Endothelial cell of umbilical vein (primary cell): ENCODE results near the gene RDM1. TPM values are rescaled to one million over a fixed set of nuclear protein-coding genes. Genes with fewer than 3 reads are reported as not detected.

Source experiments
- BruUV-seq: library from RNA; stranded (reverse); fragments of 400-500 nt; replicated peaks from 2 replicates; lab custom pipeline; 2021; lab: Mats Ljungman, UMichigan
- CTCF ChIA-PET: fragments of 300-600, 350-600 bp; sonication (Branson Sonifier 250); formaldehyde crosslinking; loops from one replicate; lab custom pipeline; 2021; ENCODE audit warnings: antibody characterized with exemption, inconsistent platforms; lab: Charles Lee
- POLR2A ChIA-PET: fragments of 300-600, 350-600 bp; sonication (Branson Sonifier 250); formaldehyde crosslinking; loops from one replicate; lab custom pipeline; 2021; ENCODE audit warnings: antibody characterized with exemption, inconsistent platforms; lab: Charles Lee
- DNase-seq: peaks from one replicate; pipeline ENCODE4 v3.0.0-alpha.2; 2011; ENCODE audit warnings: low read depth, low spot score
- FAIRE-seq: peaks from 2 replicates; lab custom pipeline; 2011; peaks lifted over from hg19 to GRCh38; lab: Jason Lieb, UNC
- H2AFZ ChIP-seq: 2 replicates; pipeline ENCODE4 v1.6.0; 2012; ENCODE audit warnings: low read depth, low read length, control low read depth, inconsistent platforms
- H3K27ac ChIP-seq: 2 replicates; pipeline ENCODE4 v1.5.1; 2011; ENCODE audit warnings: low read depth, mild to moderate bottlenecking, control low read depth, low read length, moderate library complexity; ENCODE audit not compliant: insufficient read depth
- H3K27me3 ChIP-seq, 2 experiments: 2 replicates each; pipeline versions ENCODE4 v1.6.0 to v1.6.1; 2011; ENCODE audit warnings: low read length in 2 of 2, mixed read lengths in 1 of 2; ENCODE audit not compliant: control insufficient read depth in 2 of 2, insufficient read depth in 2 of 2
- H3K36me3 ChIP-seq, 2 experiments: 2 replicates in 1 of 2; 3 replicates in 1 of 2; pipeline ENCODE4 v1.5.1; 2011; ENCODE audit warnings: low read length in 2 of 2, mild to moderate bottlenecking in 1 of 2, moderate library complexity in 1 of 2; ENCODE audit not compliant: control insufficient read depth in 2 of 2, insufficient read depth in 2 of 2; ENCODE audit errors: extremely low read depth in 1 of 2
- H3K4me1 ChIP-seq: 3 replicates; pipeline ENCODE4 v1.5.1; 2011; ENCODE audit warnings: mild to moderate bottlenecking, low read length; ENCODE audit not compliant: control insufficient read depth, insufficient read depth; ENCODE audit errors: extremely low read depth
- H3K4me2 ChIP-seq: 2 replicates; pipeline ENCODE4 v1.6.1; 2011; ENCODE audit warnings: low read length, control low read depth, mixed read lengths; ENCODE audit not compliant: insufficient read depth
- H3K4me3 ChIP-seq, 3 experiments: fragments of 200-600 bp in 1 of 3; sonication (generic), shearing (Covaris generic) in 1 of 3; replicated peaks in 1 of 3; 2 replicates each; pipeline ENCODE4 v1.5.1; 2011 to 2016; ENCODE audit warnings: control low read depth in 3 of 3, low read length in 3 of 3, mild to moderate bottlenecking in 2 of 3, inconsistent platforms in 1 of 3, low read depth in 1 of 3, moderate library complexity in 1 of 3; ENCODE audit not compliant: insufficient read depth in 1 of 3
- H3K79me2 ChIP-seq: 2 replicates; pipeline ENCODE4 v1.6.0; 2012; ENCODE audit warnings: low read length, inconsistent platforms; ENCODE audit not compliant: control insufficient read depth, insufficient read depth
- H3K9ac ChIP-seq: replicated peaks from 2 replicates; pipeline ENCODE3; 2011; ENCODE audit warnings: low read length, control low read depth; ENCODE audit not compliant: insufficient read depth; ENCODE audit errors: extremely low read depth
- H3K9me1 ChIP-seq: replicated peaks from 3 replicates; pipeline ENCODE4 v1.6.0; 2011; ENCODE audit warnings: mild to moderate bottlenecking, low read length; ENCODE audit not compliant: control insufficient read depth, insufficient read depth; ENCODE audit errors: extremely low read depth
- H3K9me3 ChIP-seq: replicated peaks from 2 replicates; pipeline ENCODE4 v1.5.1; 2012; ENCODE audit warnings: low read length, inconsistent platforms; ENCODE audit not compliant: control insufficient read depth, insufficient read depth
- H4K20me1 ChIP-seq: replicated peaks from 2 replicates; pipeline ENCODE3; 2011; ENCODE audit warnings: mild to moderate bottlenecking, low read length; ENCODE audit not compliant: control insufficient read depth, insufficient read depth; ENCODE audit errors: extremely low read depth
- CTCF ChIP-seq, 2 donors: IDR thresholded peaks; 1 replicate in 1 of 2; 2 replicates in 1 of 2; pipeline ENCODE4 v1.5.1; 2011; ENCODE audit warnings: low read length in 2 of 2, mild to moderate bottlenecking in 2 of 2, moderate library complexity in 2 of 2, control low read depth in 1 of 2, inconsistent platforms in 1 of 2, low read depth in 1 of 2; ENCODE audit not compliant: insufficient read depth in 1 of 2; ENCODE audit errors: extremely low read depth in 1 of 2
- EZH2 ChIP-seq: IDR thresholded peaks from 2 replicates; pipeline ENCODE4 v1.6.1; 2012; ENCODE audit warnings: borderline replicate concordance, low read depth, mild to moderate bottlenecking, moderate library complexity, low read length, inconsistent platforms; ENCODE audit not compliant: severe bottlenecking
- FOS ChIP-seq: IDR thresholded peaks from 2 replicates; pipeline ENCODE4 v1.6.1; 2011; ENCODE audit warnings: mild to moderate bottlenecking, low read length, moderate library complexity, borderline replicate concordance; ENCODE audit not compliant: insufficient read depth
- GATA2 ChIP-seq: IDR thresholded peaks from 2 replicates; pipeline ENCODE4 v1.7.0; 2011; ENCODE audit warnings: low read depth, mild to moderate bottlenecking, moderate library complexity, mixed read lengths, low read length; ENCODE audit not compliant: insufficient read length, insufficient read depth
- JUN ChIP-seq: IDR thresholded peaks from 2 replicates; pipeline ENCODE4 v1.6.1; 2011; ENCODE audit warnings: borderline replicate concordance, low read depth; ENCODE audit not compliant: insufficient read length, insufficient read depth
- MAX ChIP-seq: IDR thresholded peaks from 2 replicates; pipeline ENCODE4 v1.6.1; 2011; ENCODE audit not compliant: insufficient read depth, insufficient read length
- MYC ChIP-seq: IDR thresholded peaks from one replicate; pipeline ENCODE4 v1.6.1; 2011; ENCODE audit warnings: mild to moderate bottlenecking, low read depth, low read length
- POLR2A ChIP-seq: IDR thresholded peaks from 2 replicates; pipeline ENCODE4 v1.6.1; 2012; ENCODE audit warnings: low read depth, mild to moderate bottlenecking, control low read depth, low read length
- POLR2AphosphoS5 ChIP-seq: IDR thresholded peaks from 2 replicates; pipeline ENCODE4 v1.6.1; 2012; ENCODE audit warnings: low read depth, mild to moderate bottlenecking, control low read depth, low read length, moderate library complexity; ENCODE audit not compliant: insufficient read depth
- dilution Hi-C: fragments of 300-500 bp; cut with MboI; formaldehyde crosslinking; loops from one replicate; pipeline ENCODE4 v1.15.0; 2019; ENCODE audit warnings: low sequenced_read_pairs; ENCODE audit not compliant: extremely low pct_ligation_motif_present
- intact Hi-C: fragments of 100-400 bp; cut with micrococcal nuclease; formaldehyde crosslinking; loops from one replicate; pipeline ENCODE4 v1.10.0; 2022
- polyA plus RNA-seq, 4 experiments: library from polyadenylated mRNA; depleted of rRNA in 3 of 4; stranded (reverse) in 3 of 4; unstranded in 1 of 4; fragments of >200 nt; gene quantifications; 2 replicates each; pipeline versions ENCODE4 v1.2.1 to v1.2.3, GENCODE V29; 2011 to 2012; ENCODE audit warnings: missing spikeins in 1 of 4
- total RNA-seq: library from RNA; stranded (reverse); gene quantifications from 2 replicates; pipeline ENCODE4 v1.2.3, GENCODE V29; 2021

RDM1 gene
- total and polyA plus RNA-seq, 2 donors (not counting 3 experiments of a cell fraction or from before 2014, with no cell fraction given), result 0.12 to 0.46 TPM

GRCh38 chr17:35889818-35890773 lies 40.5 kb downstream of the RDM1 start:
- Histone ChIP-seq H2AFZ (no peak overlapping the region), H3K4me1 (no peaks in the 10 kb centered on the region), H3K27me3 (no peaks in the 10 kb centered on the region), H3K27ac (no peak overlapping the region), H4K20me1 (no peaks in the 10 kb centered on the region), H3K36me3 (no peaks in the 10 kb centered on the region), H3K4me3 (no peak overlapping the region), H3K9ac (peak overlapping the region; percentile 8), H3K9me3 (no peaks in the 10 kb centered on the region), H3K4me2 (no peak overlapping the region), H3K79me2 (no peaks in the 10 kb centered on the region), H3K9me1 (no peaks in the 10 kb centered on the region)
- ChIA-PET CTCF (no interaction called here), POLR2A (no interaction called here)
- intact Hi-C loops, result no loop called here
- FAIRE-seq (no peak), DNase-seq (peak; percentile 52)
- BruUV-seq, result no TSS peak
- dilution Hi-C loops, result no loop called here
- TF ChIP-seq JUN, result no peak
- no peak for TF ChIP-seq MYC
- no peak for TF ChIP-seq FOS
- TF ChIP-seq EZH2, result no peak
- no peak for TF ChIP-seq POLR2A
- TF ChIP-seq GATA2, result no peak
- TF ChIP-seq CTCF (IDR thresholded peaks at IDR 0.05; ENCODE audit: extremely low read depth in 1 of 2, insufficient read depth in 1 of 2, low read depth in 1 of 2, low read length in 2 of 2), result no peak
- no peak for TF ChIP-seq POLR2AphosphoS5
- TF ChIP-seq MAX, result no peak
